ENCODE data around the gene MAPK7.

Gene MAPK7

GRCh38 chr17:19424934-19425868 is 46.9 kb downstream of the MAPK7 start:
- TF ChIP-seq CTCF (IDR thresholded peaks at IDR 0.05; ENCODE audit: low read depth, low read length, missing control alignments): no peak
- no peak for DNase-seq (ENCODE audit: low read depth)
- H3K4me3 ChIP-seq (ENCODE audit: low read depth, low read length): no peak overlapping the region

GRCh38 chr17:19426631-19427030 is 48.3 kb downstream of the MAPK7 start:
- no peak overlapping the region for H3K4me3 ChIP-seq (ENCODE audit: low read depth, low read length)
- no peak for DNase-seq (ENCODE audit: low read depth)
- no peak for TF ChIP-seq CTCF (IDR thresholded peaks at IDR 0.05; ENCODE audit: low read depth, low read length, missing control alignments)

- no peak for TF ChIP-seq CTCF (IDR thresholded peaks at IDR 0.05; ENCODE audit: low read depth, low read length, missing control alignments)
- H3K4me3 ChIP-seq (ENCODE audit: low read depth, low read length): no peak overlapping the region
- no peak for DNase-seq (ENCODE audit: low read depth)
Observed at GRCh38 chr17:19431691-19432090, 53.4 kb downstream of the MAPK7 start.

Data from GM12864 (cell line).